Left ventricle myocardium inferior (tissue), 1 donor: ENCODE measurements around the gene ZNF775. TPM values are rescaled to one million over a fixed set of nuclear protein-coding genes. Genes with fewer than 3 reads are reported as not detected.

ENCODE experiments used
- DNase-seq: peaks from one replicate; pipeline ENCODE4 v3.0.0-alpha.2; 2020
- H3K27ac ChIP-seq: fragments of 200-600 bp; replicated peaks from 2 replicates; pipeline ENCODE4 v1.8.0; 2021
- H3K27me3 ChIP-seq: fragments of 200-600 bp; 2 replicates; pipeline ENCODE4 v1.8.0; 2021; ENCODE audit warnings: low read depth
- H3K36me3 ChIP-seq: fragments of 200-600 bp; 2 replicates; pipeline ENCODE4 v1.8.0; 2021
- H3K4me1 ChIP-seq: fragments of 200-600 bp; 2 replicates; pipeline ENCODE4 v1.8.0; 2021
- H3K4me3 ChIP-seq: fragments of 200-600 bp; 2 replicates; pipeline ENCODE4 v1.8.0; 2021; ENCODE audit warnings: mild to moderate bottlenecking, moderate library complexity
- H3K9me3 ChIP-seq: fragments of 200-600 bp; replicated peaks from 2 replicates; pipeline ENCODE4 v1.8.0; 2021
- CTCF ChIP-seq: fragments of 200-600 bp; IDR thresholded peaks from 2 replicates; pipeline ENCODE4 v1.8.0; 2021; ENCODE audit warnings: antibody characterized with exemption, mild to moderate bottlenecking, borderline replicate concordance
- intact Hi-C: fragments of 100-400 bp; cut with micrococcal nuclease; formaldehyde crosslinking; loops from one replicate; pipeline ENCODE4 v1.11.0; 2022
- total RNA-seq: library from RNA; stranded (reverse); fragmentation: NEBNext Ultra II Directional; extraction: Animal tissue kit (Norgen Biotek cat#: 25700); gene quantifications from one replicate; pipeline ENCODE4 v1.2.1, GENCODE V29; 2021
- donor health status: DM: no; HTN: yes; CAD: no; lungs with severe emphysema.

ZNF775 gene
- total RNA-seq, 1 donor from 2014 or later: 3.1 TPM

GRCh38 chr7:150341263-150342120, 37.6 kb upstream of the ZNF775 start, which contains the start of gene RARRES2:
Gene RARRES2 (minus strand): TSS chr7:150341629. CDS start chr7:150340609, 1,020 bp downstream.
- TF ChIP-seq CTCF: no peak
- intact Hi-C loops: no loop called here
- Histone ChIP-seq H3K9me3 (peaks cover 15% of the 10 kb centered on the region), H3K27ac (peak within 1 kb of the TSS; percentile 56), H3K4me3 (peak within 1 kb of the TSS; percentile 67), H3K36me3 (no peaks in the 10 kb centered on the region), H3K4me1 (peaks cover 30% of the 10 kb centered on the region), H3K27me3 (peaks cover 61% of the 10 kb centered on the region)
- DNase-seq: peak; percentile 56

- no peak for TF ChIP-seq CTCF
- Histone ChIP-seq H3K4me1 (peaks cover 30% of the 10 kb centered on the region), H3K36me3 (no peaks in the 10 kb centered on the region), H3K27me3 (peaks cover 61% of the 10 kb centered on the region), H3K9me3 (peaks cover 15% of the 10 kb centered on the region), H3K27ac (peak overlapping the region; percentile 33), H3K4me3 (peak overlapping the region; percentile 67)
- intact Hi-C loops: no loop called here
- no peak for DNase-seq
Observed at GRCh38 chr7:150342121-150342408, 37.1 kb upstream of the ZNF775 start.

GRCh38 chr7:150343225-150343624, 35.9 kb upstream of the ZNF775 start:
- no peak overlapping the region for H3K4me3 ChIP-seq
- H3K27ac ChIP-seq: no peak overlapping the region
- H3K9me3 ChIP-seq: peaks cover 15% of the 10 kb centered on the region
- peaks cover 65% of the 10 kb centered on the region for H3K27me3 ChIP-seq
- intact Hi-C loops: no loop called here
- no peak for TF ChIP-seq CTCF
- H3K36me3 ChIP-seq: no peaks in the 10 kb centered on the region
- DNase-seq: no peak
- H3K4me1 ChIP-seq: peaks cover 30% of the 10 kb centered on the region

- intact Hi-C loops: no loop called here
Observed at GRCh38 chr7:150344299-150344698, 34.8 kb upstream of the ZNF775 start.

GRCh38 chr7:150345012-150345411, 34.1 kb upstream of the ZNF775 start:
- Histone ChIP-seq H3K9me3 (peaks cover 15% of the 10 kb centered on the region), H3K4me1 (peaks cover 21% of the 10 kb centered on the region), H3K36me3 (no peaks in the 10 kb centered on the region), H3K27me3 (peaks cover 63% of the 10 kb centered on the region), H3K4me3 (no peak overlapping the region), H3K27ac (no peak overlapping the region)
- DNase-seq: no peak
- intact Hi-C loops: no loop called here
- no peak for TF ChIP-seq CTCF

More at GRCh38 chr7:150344299-150344698, 34.8 kb upstream of the ZNF775 start:
- Histone ChIP-seq H3K27me3 (peaks cover 69% of the 10 kb centered on the region), H3K36me3 (no peaks in the 10 kb centered on the region), H3K4me3 (no peak overlapping the region), H3K27ac (no peak overlapping the region), H3K9me3 (peaks cover 15% of the 10 kb centered on the region), H3K4me1 (peaks cover 28% of the 10 kb centered on the region)
- no peak for TF ChIP-seq CTCF
- no peak for DNase-seq
